LHCN-M2 (cell line): ENCODE results near the gene TBCK. TPM values are rescaled to one million over a fixed set of nuclear protein-coding genes. Genes with fewer than 3 reads are reported as not detected.

ENCODE experiments used
- DNase-seq: peaks from one replicate; pipeline ENCODE4 v3.0.0-alpha.2; 2012; ENCODE audit warnings: low read depth
- polyA plus RNA-seq: library from polyadenylated mRNA; unstranded; fragments of >200 nt; gene quantifications from one replicate; pipeline ENCODE4 v1.2.1, GENCODE V29; 2012; ENCODE audit warnings: missing spikeins
- total RNA-seq: library from RNA; depleted of rRNA; stranded (reverse); fragments of >200 nt; gene quantifications from 2 replicates; pipeline ENCODE4 v1.2.3, GENCODE V29; 2014; rRNA removed

The TBCK gene
- total RNA-seq = 30.1 and 35.6 TPM in 2 replicates
- polyA plus RNA-seq = 15.2 TPM

DNA sequence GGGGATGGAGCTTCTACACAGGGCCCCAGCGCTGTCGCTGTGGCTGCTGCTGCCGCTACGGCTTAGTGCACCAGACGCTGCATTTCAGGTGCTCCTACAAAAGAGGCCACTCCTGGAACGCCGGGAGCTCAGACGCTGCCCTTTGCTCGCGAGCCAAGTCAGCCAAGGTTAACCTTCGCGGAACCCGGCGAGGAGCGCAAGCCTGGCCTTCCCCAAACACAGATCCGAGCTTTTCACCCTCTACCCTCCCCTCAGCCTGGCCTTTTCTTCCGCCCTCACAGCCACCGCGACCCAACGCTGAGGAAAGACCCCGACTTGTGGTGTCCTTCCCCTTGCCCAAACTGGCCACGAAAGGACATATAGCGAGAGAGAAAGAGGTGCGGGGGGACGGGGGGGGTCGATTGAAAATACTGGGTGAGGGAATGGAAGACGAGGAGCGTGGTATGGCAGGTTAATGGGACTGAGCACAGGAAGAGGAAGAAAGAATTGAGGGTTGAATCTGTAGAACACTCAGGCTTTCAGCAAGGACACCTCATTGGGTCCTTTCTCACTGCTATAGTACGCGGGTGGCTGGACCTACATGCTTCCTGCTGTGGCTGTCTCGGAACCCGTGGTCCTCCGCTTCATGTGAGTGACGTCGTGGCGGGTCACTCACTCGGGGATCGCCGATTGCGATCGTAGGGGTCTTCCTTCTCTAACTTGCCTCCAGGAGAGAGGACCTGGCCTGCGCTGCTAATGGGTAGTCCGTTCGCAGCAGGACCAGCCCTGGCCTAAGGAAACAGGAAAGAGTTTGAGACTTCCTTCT, at the start of gene TBCK, which contains the start of gene AIMP1:
TBCK (minus strand) TSS at position 242 of the 805 bp plus-strand sequence. CDS start 7,249 bp downstream, outside the sequence.
AIMP1 (plus strand) TSS at position 583 of the 805 bp plus-strand sequence. CDS start 8,460 bp downstream, outside the sequence.
- peak; percentile 88 for DNase-seq

DNA sequence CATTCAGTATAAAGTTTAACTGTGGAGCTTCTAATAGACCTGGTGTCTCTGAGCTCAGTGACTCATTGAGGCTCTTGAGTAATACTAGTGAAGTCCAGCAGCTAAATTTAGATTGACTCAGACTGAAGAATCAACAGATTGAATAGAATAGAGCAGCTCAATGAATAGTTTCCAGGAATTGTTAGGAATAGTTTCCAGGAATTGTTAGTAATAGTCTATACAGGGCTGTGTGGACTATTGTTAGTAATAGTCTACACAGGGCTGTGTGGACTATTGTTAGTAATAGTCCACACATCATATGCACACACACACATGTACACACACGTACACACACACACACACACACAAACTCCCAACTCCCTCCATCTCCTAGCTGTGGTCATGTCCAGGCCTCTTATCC, 49.6 kb upstream of the TBCK start:
- DNase-seq = peak; percentile 89

DNA sequence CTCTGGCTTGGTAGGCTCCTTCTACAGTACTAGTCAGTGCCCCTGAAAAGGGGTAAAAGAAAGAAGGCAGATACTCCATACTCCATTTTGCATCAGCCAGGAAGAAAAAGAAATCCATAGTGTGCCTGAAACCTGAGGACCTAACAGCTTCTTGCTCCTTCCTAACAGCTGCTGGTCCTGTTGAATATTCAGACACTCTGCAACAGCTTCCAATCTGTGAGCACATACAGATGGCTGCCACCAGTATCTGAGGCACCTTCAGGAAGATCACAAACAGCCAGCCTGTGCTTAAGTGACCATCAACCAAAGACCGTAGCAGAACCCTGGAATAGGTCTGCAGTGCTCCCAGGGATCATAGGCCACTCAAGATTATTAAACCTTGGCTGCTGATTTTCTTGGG, 48.3 kb upstream of the TBCK start:
- DNase-seq = peak; percentile 28

DNA sequence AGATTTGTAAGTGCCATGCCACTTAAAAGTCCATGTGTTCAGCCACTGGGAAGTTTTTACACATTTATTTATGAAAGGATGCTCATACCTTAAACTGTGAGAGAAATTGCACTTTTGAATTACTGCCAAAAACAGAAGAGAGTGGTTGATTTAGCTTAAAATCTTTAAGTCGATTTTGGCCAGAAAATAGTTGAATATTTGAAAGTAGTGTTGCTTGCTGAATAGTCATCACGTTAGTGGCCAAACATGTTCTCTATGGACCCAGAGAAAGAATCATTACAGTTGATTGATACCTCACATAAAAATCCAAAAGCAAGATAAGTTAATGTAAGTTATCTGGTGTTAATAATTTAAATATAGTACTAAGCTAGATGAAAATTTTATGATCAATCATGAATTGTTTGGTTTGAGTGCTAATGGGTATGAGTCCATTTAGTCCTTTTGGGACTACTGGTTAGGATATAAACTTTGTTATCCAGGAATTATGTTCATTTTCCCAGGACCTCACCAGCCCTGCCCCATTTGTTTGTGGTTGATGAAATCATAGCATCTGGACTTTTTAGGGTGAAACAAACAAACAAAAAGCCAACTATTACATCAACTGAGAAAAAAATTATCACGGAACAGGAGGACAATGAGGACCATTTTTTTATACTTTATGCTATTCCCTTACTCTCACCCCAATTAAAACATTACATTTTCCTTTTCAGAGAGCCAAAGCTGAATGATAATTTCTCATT, 46.2 kb upstream of the TBCK start:
- peak; percentile 44 for DNase-seq

DNA sequence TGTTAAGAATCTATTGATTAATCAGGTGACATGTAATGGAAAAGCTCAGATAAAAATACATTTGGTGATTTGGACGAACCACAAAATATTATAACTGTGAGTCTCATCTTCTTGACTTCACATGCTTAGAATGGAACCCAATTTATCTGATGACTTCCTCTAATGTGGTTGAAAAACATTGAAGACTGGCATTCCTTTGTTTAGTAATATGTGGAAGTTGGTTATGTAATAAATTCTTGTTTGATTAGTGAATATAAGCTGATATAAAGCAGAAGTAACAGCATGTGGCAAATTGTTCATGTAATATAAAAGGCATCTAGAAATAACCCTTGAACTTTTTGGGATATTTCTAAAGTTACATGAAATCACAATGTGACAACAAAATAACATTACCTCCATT, 42.9 kb upstream of the TBCK start:
- DNase-seq = peak; percentile 72

DNA sequence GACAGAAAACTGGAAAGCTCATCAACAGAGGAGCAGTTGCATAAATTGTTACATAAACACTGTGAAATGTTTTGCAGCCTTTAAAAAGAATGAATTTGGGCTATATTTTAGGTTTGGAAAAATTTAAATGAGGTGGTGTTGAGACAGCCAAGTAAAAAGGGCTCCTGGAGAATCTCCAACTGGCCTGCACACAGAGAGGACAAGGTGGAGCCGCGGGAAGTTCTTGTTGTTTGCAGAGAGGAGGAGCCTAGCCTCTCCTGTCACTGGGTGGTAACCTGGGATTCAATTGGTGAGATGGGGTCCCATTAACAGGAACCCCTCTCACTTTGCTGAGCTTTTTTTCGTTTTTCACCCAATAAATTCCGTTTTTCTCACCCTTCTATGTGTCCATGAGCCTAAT, 39.2 kb upstream of the TBCK start:
- DNase-seq = no peak

DNA sequence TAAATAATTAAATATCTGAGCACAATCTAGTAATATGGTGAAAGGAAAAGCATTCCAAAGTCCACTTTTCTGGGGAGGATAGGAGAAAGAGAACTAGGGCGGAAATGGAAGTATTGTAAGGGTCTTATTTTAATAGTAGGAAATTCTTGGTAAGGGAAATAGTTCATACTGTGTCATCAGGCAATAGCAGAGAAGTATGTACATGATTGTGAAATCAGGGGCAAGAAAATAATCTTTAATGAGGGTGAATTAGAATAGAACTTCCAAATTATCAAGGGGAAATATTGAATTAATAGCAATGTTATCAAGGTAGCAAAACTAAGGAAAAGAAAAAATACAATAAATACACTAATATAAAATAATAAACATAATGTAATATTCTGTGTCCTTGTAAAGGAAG, 37.8 kb upstream of the TBCK start:
- no peak for DNase-seq

DNA sequence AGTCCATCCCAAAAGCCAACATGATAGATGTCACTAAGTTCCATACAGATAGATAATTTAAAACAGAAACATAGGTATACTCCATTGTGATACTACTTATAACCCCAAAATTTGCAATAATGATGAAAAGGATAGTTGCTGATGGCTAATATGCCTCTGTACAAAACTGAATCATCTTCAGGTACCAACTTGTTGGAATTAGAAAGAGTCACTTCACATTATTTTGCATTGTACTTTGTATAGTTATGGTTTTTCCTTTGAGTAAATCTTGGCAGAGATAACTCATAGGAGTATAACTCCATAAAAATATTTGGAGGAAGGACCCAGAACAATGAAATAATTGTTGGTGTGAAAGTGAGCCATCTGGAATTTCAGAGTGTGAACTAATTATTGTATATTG, 35.0 kb upstream of the TBCK start:
- DNase-seq = no peak

DNA sequence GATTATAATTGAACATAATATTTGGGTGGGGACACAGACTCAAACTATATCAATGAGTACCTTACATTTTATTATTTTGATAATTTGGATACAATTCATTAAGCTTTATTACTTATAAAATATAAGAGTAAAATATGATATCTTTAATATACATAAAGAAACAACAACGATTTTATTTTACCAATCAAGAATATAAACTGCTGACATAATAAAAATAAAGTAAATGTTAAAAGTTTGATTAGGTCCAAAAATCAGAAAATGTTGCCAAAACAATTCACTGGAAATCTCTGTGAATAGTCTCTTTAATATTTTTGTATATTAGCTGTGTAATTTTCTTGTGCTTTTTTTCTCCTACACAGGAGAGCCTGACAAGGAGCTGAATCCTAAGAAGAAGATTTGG, 31.2 kb upstream of the TBCK start:
- no peak for DNase-seq

DNA sequence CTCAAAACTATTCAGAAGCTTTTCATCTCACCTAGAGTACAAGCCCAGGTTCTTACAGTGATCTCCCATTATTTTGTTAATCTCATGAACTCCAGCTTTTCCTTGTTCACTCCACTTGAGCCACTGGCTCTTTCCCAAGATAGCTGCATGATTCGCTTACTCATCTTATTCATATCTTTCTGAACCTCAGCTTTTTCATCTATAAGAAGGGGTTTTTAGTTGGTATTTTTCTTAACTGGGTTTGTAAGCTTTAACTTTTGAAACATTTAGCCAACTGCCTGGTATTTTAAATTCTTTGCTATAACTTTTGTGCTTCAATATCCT, 28.6 kb upstream of the TBCK start:
- DNase-seq = peak; percentile 27

DNA sequence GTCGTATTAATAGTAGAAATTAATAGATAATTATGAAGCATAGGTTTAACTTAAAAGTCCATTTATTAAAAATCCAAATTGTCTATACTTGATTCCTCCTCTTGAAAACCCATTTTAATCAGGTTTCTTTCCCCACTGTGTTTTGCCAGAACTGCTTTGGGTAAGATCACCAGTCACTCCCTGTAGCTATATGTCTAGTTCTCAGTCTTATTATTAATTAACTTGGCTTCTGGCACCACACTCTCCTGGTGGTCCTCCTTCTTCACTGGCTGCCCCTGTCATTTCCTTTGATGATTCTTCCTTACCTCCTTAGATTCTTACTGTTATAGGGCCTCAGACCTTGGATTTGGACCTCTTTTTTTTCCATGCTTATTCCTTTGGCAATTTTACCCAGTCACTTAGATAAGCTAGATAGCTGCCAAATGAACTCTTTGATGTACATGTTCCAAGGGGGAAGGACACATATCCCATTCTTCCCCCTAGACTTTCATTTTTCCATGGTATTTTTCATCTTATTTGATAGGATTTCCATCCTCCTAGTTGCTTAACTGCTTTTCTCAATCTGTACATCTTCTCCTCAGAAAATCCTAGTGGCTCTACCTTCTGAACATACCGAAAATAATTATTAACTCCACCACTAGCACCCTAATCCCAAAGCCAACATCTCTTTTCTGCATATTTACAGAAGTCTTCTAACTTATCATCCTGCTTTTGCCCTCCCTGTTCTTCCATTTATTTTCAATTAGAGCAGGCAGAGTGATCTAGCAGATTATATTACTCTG, 28.0 kb upstream of the TBCK start:
- no peak for DNase-seq

DNA sequence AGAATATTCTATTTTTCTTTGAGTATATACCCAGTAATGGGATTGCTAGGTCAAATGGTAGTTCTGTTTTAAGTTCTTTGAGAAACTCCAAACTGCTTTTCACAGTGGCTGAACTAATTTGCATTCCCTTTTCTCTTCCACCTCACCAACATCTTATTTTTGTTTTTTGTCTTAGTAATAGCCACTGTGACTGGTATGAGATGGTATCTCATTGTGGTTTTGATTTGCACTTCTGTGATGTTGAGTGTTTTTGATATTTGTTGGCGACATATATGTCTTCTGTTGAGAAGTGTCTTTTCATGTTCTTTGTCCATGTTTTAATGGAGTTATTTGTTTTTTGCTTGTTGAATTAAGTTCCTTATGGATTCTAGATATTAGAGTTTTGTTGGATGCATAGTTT, 24.8 kb upstream of the TBCK start:
- DNase-seq = no peak

DNA sequence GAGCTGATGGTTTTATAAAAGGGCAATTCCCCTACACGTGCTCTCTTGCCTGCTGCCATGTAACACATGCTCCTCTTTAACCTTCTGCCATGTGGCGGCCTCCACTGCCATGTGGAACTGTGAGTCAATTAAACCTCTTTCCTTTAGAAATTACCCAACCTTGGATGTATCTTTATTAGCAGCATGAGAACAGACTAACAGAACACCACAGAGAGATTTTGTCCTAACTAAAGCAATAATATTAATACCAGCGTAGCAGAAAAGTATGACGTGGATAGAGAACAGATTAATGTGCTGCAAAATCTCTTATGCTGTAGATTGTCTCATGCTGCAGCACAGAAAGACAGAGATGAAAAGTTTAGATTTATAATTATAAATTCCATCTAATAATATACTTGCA, 23.4 kb upstream of the TBCK start:
- no peak for DNase-seq

DNA sequence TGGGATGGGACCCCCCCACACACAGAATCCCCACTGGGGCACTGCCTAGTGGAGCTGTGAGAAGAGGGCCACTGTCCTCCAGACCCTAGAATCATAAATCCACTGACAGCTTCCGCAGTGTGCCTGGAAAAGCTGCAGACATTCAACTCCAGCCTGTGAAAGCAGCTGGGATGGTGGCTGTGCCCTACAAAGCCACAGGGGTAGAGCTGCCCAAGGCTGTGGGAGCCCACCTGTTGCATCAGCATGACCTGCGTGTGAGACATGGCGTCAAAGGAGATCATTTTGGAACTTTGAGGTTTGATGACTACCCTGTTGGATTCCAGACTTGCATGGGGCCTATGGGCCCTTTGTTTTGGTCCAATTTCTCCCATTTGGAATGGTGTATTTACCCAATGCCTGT, 22.7 kb upstream of the TBCK start:
- no peak for DNase-seq

DNA sequence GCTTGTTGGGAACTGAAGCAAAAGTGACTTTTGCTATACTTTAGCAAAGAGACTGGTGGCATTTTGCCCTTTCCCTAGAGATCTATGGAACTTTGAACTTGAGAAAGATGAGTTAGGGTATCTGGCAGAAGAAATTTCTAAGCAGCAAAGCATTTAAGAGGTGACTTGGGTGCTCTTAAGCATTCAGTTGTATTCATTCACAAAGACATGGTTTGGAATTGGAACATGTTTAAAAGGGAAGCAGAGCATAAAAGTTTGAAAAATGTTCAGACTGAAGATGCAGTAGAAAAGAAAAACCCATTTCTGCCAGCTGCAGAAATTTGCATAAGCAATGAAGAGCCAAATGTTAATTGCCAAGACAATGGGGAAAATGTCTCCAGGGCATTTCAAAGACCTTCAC, 21.9 kb upstream of the TBCK start:
- DNase-seq = no peak

DNA sequence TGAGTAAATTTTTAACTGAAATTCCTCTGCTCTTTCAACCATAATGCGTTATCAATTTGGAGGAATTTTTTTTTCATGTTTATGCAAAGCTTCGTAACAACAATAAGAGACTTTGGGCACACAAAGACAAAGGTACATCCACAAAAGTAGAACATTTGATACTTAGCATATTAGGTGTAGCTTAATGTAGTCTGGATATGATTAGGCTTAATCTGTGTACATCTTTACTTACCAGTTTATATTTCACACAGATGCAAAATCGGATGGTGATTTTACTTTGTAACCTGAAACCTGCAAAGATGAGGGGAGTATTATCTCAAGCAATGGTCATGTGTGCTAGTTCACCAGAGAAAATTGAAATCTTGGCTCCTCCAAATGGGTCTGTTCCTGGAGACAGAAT, 20.6 kb upstream of the TBCK start:
- DNase-seq = no peak

DNA sequence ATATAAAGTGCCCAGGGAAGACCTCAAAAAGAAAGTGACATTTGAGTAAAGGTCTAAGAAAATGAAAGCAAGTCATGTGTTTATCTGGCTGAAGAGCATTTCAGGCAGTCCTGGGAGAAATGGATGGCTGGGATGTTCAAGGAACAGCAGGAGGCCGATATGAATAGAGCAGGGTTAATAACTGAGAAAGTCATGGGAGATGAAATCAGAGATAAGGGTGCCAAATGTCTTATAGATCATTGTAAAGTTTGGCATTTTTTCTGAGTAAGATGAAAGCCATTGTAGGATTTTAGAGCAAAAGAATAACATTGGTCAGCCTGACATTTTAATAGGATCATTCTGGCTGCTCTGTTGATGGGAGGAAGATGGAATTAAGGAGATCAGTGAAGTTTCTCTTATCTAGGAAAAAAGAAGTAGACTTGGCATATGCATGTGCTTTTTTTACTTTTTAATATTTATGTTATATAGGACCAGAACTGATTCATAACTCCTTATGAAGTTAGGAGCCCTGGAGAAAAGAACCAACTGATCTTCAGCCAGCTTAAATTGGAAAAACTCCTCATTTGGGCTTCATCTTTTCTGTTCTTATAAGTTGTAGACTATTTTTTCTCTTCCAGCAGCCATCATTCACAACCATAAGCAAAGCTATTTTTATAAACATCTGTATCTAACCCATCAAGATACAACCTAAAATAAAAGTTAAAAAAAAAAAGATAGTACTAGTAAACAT, 18.9 kb upstream of the TBCK start:
- no peak for DNase-seq

DNA sequence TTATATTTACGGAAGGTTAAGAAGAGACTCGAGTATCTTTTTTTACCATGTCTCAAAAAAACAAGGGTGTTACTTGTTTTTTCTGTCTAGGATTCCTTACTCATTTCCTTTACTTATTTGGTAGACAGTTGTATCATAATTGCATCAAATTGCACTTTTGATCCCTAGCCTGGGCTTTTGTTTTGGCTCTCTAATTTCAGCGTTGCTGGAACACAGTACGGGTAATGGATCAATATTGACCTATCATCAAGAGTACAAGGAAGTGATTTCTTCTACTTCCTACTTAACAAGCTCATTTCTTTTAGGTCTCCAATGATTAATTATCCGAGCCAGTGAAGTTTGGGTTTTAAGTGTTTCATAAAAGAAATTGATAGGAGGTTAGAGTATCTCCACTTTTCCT, 17.2 kb upstream of the TBCK start:
- no peak for DNase-seq

DNA sequence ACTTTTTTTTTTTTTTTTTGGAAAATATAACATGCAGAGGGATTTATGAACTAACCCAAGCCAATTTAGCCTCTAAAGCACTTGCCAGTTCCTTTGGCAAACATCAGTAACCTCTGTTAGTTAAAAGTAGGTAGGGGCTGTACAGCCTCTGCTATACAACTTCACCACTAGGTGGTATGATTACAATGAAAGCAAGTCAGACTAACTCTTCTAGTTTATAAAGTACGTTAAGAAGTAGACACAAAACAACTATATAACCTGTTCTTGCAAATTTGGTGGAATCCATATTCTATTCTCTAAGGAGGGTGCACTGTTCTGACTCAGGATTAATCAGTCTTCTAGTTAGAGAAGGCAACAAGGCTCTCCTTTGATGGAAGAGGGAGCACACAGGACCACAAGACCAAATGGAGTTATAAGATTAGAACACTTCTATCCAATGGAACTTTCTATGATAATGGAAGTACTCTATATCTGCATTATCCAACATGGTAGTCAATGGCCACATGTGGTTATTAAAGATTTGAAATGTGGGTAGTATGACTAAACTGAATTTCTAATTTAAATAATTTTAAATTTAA, 13.1 kb upstream of the TBCK start:
- peak; percentile 50 for DNase-seq

DNA sequence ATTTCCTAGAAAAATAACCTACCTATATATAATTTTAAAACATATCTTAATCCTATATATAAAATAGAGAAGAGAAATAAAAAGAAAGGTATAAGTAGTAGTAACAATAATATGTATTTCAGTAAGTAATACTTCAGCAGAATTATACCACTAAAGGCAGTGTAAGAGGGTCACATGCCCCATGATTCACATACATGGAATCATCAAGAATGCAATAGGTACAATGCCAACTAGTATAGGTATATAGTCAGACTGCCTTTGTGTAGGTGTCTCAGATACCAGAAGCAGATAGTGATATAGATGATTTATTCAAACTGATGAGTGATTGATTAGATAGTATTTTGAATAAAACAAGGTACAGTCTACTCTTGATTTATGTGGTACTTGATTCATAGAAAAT, 9.8 kb upstream of the TBCK start:
- no peak for DNase-seq

DNA sequence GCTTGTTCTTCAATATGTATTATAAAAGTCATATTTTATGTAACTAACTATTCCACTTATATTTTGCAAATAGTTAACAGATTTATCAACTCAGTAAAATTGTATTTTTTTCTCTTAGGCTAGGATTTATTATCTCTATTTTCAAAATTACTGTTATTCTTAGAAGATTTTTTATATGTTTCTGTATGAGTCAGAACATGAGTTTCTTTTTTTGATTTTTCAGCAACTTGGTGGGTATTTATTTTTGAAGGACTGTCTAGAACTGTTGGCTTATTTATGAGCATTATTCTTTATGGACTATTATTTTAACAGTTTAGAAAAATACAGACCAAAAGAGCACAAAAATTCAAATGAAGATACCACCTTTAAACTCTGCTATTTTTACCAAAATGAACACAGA, 7.1 kb upstream of the TBCK start:
- no peak for DNase-seq
